Activated naive CD8-positive, alpha-beta T cell treated with anti-CD3 and anti-CD28 coated beads for 36 hours (primary cell): ENCODE results near the gene CGB5. TPM values are rescaled to one million over a fixed set of nuclear protein-coding genes. Genes with fewer than 3 reads are reported as not detected.

Source experiments
- DNase-seq: peaks from one replicate; pipeline ENCODE4 v3.0.0; 2021
- H3K27ac Mint-ChIP-seq: one replicate; pipeline ENCODE4 v1.8.0; 2022; ENCODE audit warnings: mild to moderate bottlenecking, moderate library complexity, mixed read lengths
- H3K27me3 Mint-ChIP-seq: one replicate; pipeline ENCODE4 v1.8.0; 2022; ENCODE audit warnings: mild to moderate bottlenecking, mixed read lengths
- H3K36me3 Mint-ChIP-seq: one replicate; pipeline ENCODE4 v1.8.0; 2021; ENCODE audit warnings: mild to moderate bottlenecking, mixed read lengths
- H3K4me1 Mint-ChIP-seq: one replicate; pipeline ENCODE4 v1.8.0; 2021; ENCODE audit warnings: mixed read lengths
- H3K4me3 Mint-ChIP-seq: one replicate; pipeline ENCODE4 v1.8.0; 2022; ENCODE audit warnings: mild to moderate bottlenecking, moderate library complexity, mixed read lengths
- H3K9me3 Mint-ChIP-seq: one replicate; pipeline ENCODE4 v1.8.0; 2022; ENCODE audit warnings: mixed read lengths
- total RNA-seq, 2 experiments: library from RNA; stranded (reverse); gene quantifications; one replicate each; pipeline ENCODE4 v1.2.3, GENCODE V29; 2021

CGB5 gene
- total RNA-seq, 2 experiments from 2014 or later: not detected

DNA sequence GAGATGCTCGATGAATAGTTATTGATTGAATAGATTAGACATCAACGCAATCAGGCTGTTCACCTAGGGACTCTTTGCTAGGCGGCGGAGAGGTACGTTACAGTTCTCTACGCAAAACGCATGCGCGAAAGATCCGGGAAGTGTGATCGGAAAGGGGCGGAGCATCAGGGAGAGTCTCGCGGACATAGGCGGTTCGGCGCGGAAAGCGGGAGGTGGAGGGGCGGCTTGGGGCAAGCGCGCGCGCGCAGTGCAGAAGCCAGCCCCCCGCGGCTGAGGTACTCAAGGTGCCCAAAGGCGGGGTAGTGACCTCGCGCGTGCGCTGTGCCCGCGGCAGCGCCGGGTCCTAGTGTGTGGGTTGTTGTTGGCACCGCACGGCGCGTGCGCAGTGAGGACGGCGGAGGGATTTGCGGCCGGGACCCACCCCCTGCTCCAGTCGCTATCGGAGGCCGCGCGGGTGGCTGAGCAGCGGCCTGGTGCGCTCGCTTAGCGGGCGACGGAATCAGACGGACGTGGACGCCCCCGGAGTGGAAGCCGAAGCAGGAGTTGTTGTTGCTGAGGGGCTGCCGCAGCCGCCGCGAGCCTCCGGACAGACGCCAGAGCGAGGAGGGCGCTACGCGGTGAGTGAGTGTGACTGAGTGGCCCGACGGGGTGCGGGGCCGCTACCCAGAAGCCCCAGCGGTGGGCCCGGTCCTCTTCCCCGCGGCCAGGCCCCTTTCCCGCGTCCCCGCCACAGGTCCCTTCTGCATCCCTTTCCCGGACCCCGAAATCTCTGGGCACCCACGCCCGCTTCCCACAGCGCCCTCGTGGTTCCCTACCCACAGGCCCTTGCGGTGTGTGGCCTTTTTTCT, 41.6 kb downstream of the CGB5 start, which contains the start of gene SNRNP70:
TSS of gene SNRNP70 (plus strand) at position 432 of the 848 bp plus-strand sequence. CDS start 964 bp downstream, outside the sequence.
- H3K36me3 Mint-ChIP-seq: peaks cover 22% of the 10 kb centered on the region
- peak; percentile 100 for DNase-seq
- H3K27ac Mint-ChIP-seq: peak within 1 kb of the TSS; percentile 94
- peak within 1 kb of the TSS; percentile 98 for H3K4me3 Mint-ChIP-seq
- H3K27me3 Mint-ChIP-seq: no peaks in the 10 kb centered on the region
- H3K4me1 Mint-ChIP-seq: peaks cover 26% of the 10 kb centered on the region
- H3K9me3 Mint-ChIP-seq: no peaks in the 10 kb centered on the region

DNA sequence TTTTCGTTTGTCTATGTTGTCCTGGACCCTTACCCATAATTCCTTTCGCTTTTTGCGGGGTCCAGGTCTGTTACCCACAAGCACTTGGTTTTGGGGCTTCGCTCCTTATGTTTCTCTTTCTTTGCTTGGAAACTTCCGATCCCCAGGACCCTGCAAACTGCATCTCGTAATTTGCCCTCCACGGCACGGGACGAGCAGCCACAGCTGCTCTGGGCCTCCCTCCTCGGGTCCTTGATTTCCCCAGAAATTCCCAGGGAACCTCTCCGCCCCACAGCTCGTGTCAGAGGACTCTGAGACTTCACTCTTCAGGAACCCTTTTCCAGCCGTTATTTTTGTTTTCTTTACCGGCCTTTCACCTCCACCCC, 42.2 kb downstream of the CGB5 start:
- Mint-ChIP-seq H3K27ac (peak overlapping the region; percentile 94), H3K9me3 (no peaks in the 10 kb centered on the region), H3K27me3 (no peaks in the 10 kb centered on the region), H3K4me3 (peak overlapping the region; percentile 98), H3K4me1 (peaks cover 28% of the 10 kb centered on the region), H3K36me3 (peaks cover 27% of the 10 kb centered on the region)
- no peak for DNase-seq

GRCh38 chr19:49086296-49086695, 42.6 kb downstream of the CGB5 start:
- Mint-ChIP-seq H3K27ac (peak overlapping the region; percentile 94), H3K4me1 (peaks cover 29% of the 10 kb centered on the region), H3K36me3 (peaks cover 31% of the 10 kb centered on the region), H3K9me3 (no peaks in the 10 kb centered on the region), H3K27me3 (no peaks in the 10 kb centered on the region), H3K4me3 (peak overlapping the region; percentile 98)
- no peak for DNase-seq

DNA sequence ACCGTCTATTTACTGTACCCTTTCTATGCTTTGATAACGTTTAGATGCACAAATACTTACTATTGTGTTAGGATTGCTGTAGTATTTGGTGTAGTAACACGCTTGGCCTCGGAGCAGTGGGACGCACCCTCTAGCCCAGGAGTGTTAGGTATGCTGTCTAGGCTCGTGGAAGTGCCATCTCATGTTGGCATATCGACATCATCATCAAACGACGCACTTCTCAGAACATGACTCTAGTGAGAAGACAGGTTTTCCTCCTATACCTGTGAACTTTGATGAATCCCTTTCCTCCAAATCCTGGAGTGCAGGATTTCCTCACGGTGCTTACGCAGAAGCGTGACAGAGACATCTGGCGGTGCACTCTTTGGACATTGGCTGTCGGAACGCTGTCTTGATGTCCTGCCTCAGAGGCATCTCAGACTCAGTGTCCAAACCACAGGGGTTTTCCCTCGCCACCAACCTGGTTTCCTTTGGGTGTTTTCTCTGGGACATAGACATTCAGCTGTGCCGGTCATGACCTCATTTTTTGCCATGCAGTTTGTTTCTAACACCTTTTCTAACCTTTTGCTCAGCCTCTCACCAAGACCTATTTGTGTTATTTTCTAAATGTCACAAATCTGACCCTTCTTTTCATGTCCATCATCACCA, 47.9 kb downstream of the CGB5 start:
- Mint-ChIP-seq H3K27me3 (no peaks in the 10 kb centered on the region), H3K9me3 (no peaks in the 10 kb centered on the region), H3K4me1 (peaks cover 33% of the 10 kb centered on the region), H3K27ac (peak overlapping the region; percentile 64), H3K36me3 (peaks cover 34% of the 10 kb centered on the region), H3K4me3 (no peak overlapping the region)
- DNase-seq: no peak

- no peak overlapping the region for H3K4me3 Mint-ChIP-seq
- H3K27me3 Mint-ChIP-seq: no peaks in the 10 kb centered on the region
- DNase-seq: no peak
- no peak overlapping the region for H3K27ac Mint-ChIP-seq
- H3K36me3 Mint-ChIP-seq: peaks cover 32% of the 10 kb centered on the region
- peaks cover 26% of the 10 kb centered on the region for H3K4me1 Mint-ChIP-seq
- no peaks in the 10 kb centered on the region for H3K9me3 Mint-ChIP-seq
These were observed 49.0 kb downstream of the CGB5 start for GRCh38 chr19:49092686-49093085.

Other genes with a start within 250 kb of the CGB5 start
- gene BCAT2, start 232.8 kb upstream of the CGB5 start, total RNA-seq: 10 to 100 TPM; 62.6 to 63.6 TPM
- gene HSD17B14, start 207.4 kb upstream of the CGB5 start, total RNA-seq: under 1 TPM; 0.35 to 0.66 TPM
- gene PLEKHA4, start 175.2 kb upstream of the CGB5 start, total RNA-seq: 1 to 10 TPM; 5.8 to 7.6 TPM
- gene PPP1R15A, start 171.4 kb upstream of the CGB5 start, total RNA-seq: 10 to 100 TPM; 60.8 to 65.4 TPM
- under 1 TPM; 0.12 to 0.16 TPM for gene TULP2, start 145.1 kb upstream of the CGB5 start, total RNA-seq
- 10 to 100 TPM; 90.6 to 91.7 TPM for gene NUCB1, start 143.5 kb upstream of the CGB5 start, total RNA-seq
- gene DHDH, start 110.1 kb upstream of the CGB5 start, total RNA-seq: 1 to 10 TPM in 1 of 2 experiments, under 1 TPM in 1; 0.74 to 1.1 TPM
- 100 to 1,000 TPM; 191 TPM for gene BAX, start 89.0 kb upstream of the CGB5 start, total RNA-seq
- gene FTL, start 78.5 kb upstream of the CGB5 start, total RNA-seq: 1,000 to 10,000 TPM; 1,137 to 1,177 TPM
- gene GYS1, start 50.5 kb upstream of the CGB5 start, total RNA-seq: 10 to 100 TPM; 48.9 to 57.6 TPM
- 100 to 1,000 TPM; 187 to 189 TPM for gene RUVBL2, start 50.0 kb upstream of the CGB5 start, total RNA-seq
- not detected for gene LHB, start 26.8 kb upstream of the CGB5 start, total RNA-seq
- not detected for gene CGB3, start 19.5 kb upstream of the CGB5 start, total RNA-seq
- not detected for gene CGB2, start 12.0 kb upstream of the CGB5 start, total RNA-seq
- gene CGB1, start 7.0 kb upstream of the CGB5 start, total RNA-seq: not detected
- not detected for gene CGB8, start 5.3 kb downstream of the CGB5 start, total RNA-seq
- not detected for gene CGB7, start 13.9 kb downstream of the CGB5 start, total RNA-seq
- gene NTF4, start 21.0 kb downstream of the CGB5 start, total RNA-seq: not detected
- not detected for gene KCNA7, start 28.9 kb downstream of the CGB5 start, total RNA-seq
- gene SNRNP70, start 41.6 kb downstream of the CGB5 start, total RNA-seq: 100 to 1,000 TPM; 205 to 230 TPM
- 1 to 10 TPM; 2.2 to 2.5 TPM for gene LIN7B, start 70.5 kb downstream of the CGB5 start, total RNA-seq
- 1 to 10 TPM; 1.0 to 1.3 TPM for gene C19orf73, start 75.3 kb downstream of the CGB5 start, total RNA-seq
- gene PPFIA3, start 75.7 kb downstream of the CGB5 start, total RNA-seq: 1 to 10 TPM; 3.2 to 4.3 TPM
- not detected for gene HRC, start 111.5 kb downstream of the CGB5 start, total RNA-seq
- gene TRPM4, start 113.9 kb downstream of the CGB5 start, total RNA-seq: not detected